ENCODE measurements around the gene MTFR1L.

Gene MTFR1L

DNA sequence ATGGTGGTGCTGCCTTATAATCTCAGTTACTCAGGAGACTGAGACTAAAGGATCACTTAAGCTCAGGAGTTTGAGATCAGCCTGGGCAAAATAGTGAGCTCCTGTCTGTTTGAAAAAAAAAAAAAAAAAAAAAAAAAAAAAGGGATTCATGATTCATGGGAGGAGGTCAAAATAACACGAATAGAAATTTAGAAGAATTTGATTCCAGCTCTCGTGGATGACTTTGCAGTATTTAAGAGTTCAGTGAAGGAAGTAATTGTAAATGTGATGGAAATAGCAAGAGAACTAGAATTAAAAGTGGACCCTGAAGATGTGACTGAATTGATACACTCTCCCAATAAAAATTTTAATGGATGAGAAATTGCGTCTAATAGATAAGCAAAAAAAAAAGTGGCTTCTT is 23.7 kb downstream of the MTFR1L start:
- POLR2A ChIA-PET = no interaction called here
- CTCF ChIA-PET = interaction anchor here (1.2 to 2.1 kb wide), 4 partner anchors 10 to 52 kb away, joined by 3 to 7 read pairs (median 6); partner anchors contain the start of gene MTFR1L
- no peak for DNase-seq (ENCODE audit: extremely low spot score)
- TF ChIP-seq, protein P1, sequence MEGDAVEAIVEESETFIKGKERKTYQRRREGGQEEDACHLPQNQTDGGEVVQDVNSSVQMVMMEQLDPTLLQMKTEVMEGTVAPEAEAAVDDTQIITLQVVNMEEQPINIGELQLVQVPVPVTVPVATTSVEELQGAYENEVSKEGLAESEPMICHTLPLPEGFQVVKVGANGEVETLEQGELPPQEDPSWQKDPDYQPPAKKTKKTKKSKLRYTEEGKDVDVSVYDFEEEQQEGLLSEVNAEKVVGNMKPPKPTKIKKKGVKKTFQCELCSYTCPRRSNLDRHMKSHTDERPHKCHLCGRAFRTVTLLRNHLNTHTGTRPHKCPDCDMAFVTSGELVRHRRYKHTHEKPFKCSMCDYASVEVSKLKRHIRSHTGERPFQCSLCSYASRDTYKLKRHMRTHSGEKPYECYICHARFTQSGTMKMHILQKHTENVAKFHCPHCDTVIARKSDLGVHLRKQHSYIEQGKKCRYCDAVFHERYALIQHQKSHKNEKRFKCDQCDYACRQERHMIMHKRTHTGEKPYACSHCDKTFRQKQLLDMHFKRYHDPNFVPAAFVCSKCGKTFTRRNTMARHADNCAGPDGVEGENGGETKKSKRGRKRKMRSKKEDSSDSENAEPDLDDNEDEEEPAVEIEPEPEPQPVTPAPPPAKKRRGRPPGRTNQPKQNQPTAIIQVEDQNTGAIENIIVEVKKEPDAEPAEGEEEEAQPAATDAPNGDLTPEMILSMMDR (IDR thresholded peaks at IDR 0.05; ENCODE audit: control extremely low read depth, extremely low read depth, low read depth, missing control alignments) = no peak

DNA sequence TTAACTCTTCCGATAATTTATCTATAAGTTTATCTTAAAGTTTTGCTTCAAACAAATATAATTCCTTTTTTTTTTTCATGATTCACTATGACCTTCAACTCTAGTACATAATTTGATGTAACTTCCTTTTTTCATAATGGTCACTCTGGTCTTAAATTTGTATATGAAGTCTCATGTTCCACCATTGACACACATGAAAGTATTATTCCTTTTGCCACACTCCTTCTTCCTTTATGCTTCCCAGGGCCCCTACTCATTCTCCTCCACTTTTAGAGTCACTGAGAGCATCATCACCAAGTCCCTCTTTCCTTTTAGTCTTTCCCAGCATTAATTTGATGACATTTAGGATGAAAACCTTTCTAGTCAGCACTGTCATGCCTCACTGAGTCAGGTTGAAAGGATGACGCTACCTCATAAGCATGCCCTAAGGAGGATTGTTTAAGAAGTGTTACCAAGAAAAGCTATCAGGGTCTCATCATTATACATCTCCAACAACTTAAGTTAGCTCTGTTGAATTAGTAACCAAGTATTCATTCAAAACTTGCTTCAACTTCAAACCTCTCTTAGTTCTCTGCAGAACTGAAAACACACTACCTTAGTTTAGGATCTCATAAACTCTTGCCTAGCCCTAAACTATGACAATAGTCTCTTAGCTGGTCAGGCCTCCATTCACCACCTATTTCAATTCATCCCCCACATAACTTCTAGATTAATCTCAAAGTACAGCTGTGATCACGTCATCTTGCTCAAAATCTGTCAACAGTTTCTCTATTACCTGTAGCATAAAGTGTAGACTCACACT is 25.0 kb downstream of the MTFR1L start:
- TF ChIP-seq, protein P1 (IDR thresholded peaks at IDR 0.05; ENCODE audit: control extremely low read depth, extremely low read depth, low read depth, missing control alignments) = no peak
- DNase-seq (ENCODE audit: extremely low spot score) = no peak
- CTCF ChIA-PET = interaction anchor here (0.9 to 3.4 kb wide), 8 partner anchors 9 to 53 kb away, joined by 3 to 19 read pairs (median 7); partner anchors contain the start of gene MTFR1L
- POLR2A ChIA-PET = no interaction called here

DNA sequence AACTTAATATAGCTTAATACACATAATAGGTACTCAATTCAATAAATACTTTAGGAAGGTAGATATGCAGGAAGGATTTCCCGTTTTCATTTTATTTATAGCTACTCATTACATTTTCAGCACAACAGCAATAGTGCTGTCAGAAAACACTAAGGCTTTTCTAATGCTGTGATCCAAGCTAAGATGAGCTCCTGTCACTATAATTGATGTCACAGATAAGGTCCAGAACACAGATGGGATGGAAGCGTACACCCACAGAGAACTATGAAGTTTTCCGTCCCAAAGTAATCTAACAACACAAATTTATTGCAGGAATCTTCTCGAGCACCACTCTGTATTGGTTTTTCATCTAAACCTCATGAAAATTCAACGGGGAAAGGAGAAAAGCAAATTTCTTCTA is 25.9 kb downstream of the MTFR1L start:
- POLR2A ChIA-PET = no interaction called here
- no peak for DNase-seq (ENCODE audit: extremely low spot score)
- TF ChIP-seq, protein P1 (IDR thresholded peaks at IDR 0.05; ENCODE audit: control extremely low read depth, extremely low read depth, low read depth, missing control alignments) = no peak
- CTCF ChIA-PET = interaction anchor here (0.6 to 3.4 kb wide), 8 partner anchors 8 to 213 kb away, joined by 3 to 19 read pairs (median 4); no protein-coding TSS in a partner anchor

DNA sequence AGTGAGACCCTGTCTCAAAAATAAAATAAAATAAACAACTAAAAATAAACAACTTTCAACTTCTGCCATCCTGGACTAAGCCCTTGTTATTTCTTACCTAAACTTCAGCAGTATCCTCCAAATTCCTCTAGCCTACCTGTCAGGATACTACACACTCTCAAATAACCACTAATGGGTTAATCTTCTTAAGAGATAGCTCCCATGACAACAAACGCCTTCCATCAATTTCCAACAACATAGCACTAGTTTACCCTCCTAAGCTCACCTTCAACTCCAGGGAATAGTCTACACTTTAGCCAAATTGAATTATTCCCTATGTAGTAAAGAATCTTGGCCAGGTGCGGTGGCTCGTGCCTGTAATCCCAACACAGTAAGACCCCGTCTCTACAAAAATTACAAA is 28.2 kb downstream of the MTFR1L start:
- DNase-seq (ENCODE audit: extremely low spot score) = no peak
- POLR2A ChIA-PET = no interaction called here
- CTCF ChIA-PET = interaction anchor here (1.2 to 2.6 kb wide), 2 partner anchors 11 to 48 kb away, joined by 3 to 10 read pairs; no protein-coding TSS in a partner anchor
- TF ChIP-seq, protein P1 (IDR thresholded peaks at IDR 0.05; ENCODE audit: control extremely low read depth, extremely low read depth, low read depth, missing control alignments) = no peak

DNA sequence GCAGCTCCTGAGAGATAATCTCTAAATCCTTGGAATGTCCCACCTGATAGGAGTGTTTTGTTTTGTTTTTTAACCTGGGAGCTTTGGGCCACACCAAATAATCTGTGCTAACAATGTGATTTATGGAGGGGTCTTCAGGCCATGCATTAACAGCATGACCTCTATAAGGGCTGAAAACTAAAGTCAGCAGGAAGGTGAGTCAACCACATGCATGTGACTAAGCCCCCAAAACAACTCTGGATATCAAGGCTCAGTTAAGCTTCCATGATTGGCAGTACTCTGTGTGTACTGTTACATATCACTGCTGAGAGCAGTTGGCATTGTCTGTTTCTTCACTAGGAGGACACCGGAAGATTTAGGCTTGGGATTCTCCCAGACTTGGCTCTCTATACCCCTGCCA is 28.8 kb downstream of the MTFR1L start:
- TF ChIP-seq, protein P1 (IDR thresholded peaks at IDR 0.05; ENCODE audit: control extremely low read depth, extremely low read depth, low read depth, missing control alignments) = no peak
- CTCF ChIA-PET = interaction anchor here (0.7 to 2.6 kb wide), 3 partner anchors 11 to 149 kb away, joined by 3 to 10 read pairs (median 3); partner anchors contain the start of gene PAFAH2
- POLR2A ChIA-PET = no interaction called here
- no peak for DNase-seq (ENCODE audit: extremely low spot score)

DNA sequence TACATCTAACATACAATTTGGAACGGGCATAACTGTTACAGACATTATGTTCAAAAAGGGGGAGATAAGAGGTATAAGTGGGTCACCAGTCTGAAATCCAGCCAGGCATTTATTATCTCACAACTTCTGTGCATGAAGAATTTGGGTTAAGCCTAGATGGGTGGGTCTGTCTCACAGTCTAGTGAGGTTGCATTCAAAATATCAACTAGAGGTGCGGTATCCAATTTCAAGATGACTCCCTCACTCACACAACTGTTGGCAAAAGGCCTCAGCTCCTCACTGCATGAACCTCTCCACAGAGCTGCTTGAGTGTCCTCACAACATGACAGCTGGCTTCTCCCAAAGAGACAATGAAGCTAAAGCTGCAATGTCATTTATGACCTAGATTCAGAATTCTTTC is 34.8 kb downstream of the MTFR1L start:
- no peak for DNase-seq (ENCODE audit: extremely low spot score)
- POLR2A ChIA-PET = interaction anchor here (0.6 to 1.1 kb wide), 2 partner anchors 21 to 692 kb away, joined by 3 read pairs; partner anchors contain the start of gene PAQR7

More for the DNA sequence above, 34.8 kb downstream of the MTFR1L start:
- CTCF ChIA-PET = interaction anchor here (0.8 to 2.0 kb wide), 5 partner anchors 12 to 143 kb away, joined by 3 to 8 read pairs (median 4); partner anchors contain the start of gene PAFAH2
- TF ChIP-seq, protein P1 (IDR thresholded peaks at IDR 0.05; ENCODE audit: control extremely low read depth, extremely low read depth, low read depth, missing control alignments) = no peak
